Ecto neural progenitor cell (in vitro differentiated cells): Measurements from ENCODE around the gene LSM4.
"Not testable (repeated sequence)": the region's sequence is repeated elsewhere in the genome, so short reads cannot be mapped to it uniquely, and the experiment has no call there.

Experiments used
- DNase-seq: peaks from one replicate; pipeline ENCODE4 v3.0.0-alpha.2; 2018; ENCODE audit warnings: low spot score

Gene LSM4

GRCh38 chr19:18340990-18341868 lies 18.4 kb upstream of the LSM4 start:
- DNase-seq: peak; percentile 54

- peak; percentile 80 for DNase-seq
Measured at GRCh38 chr19:18340190-18340989, 17.5 kb upstream of the LSM4 start, which contains the start of gene PGPEP1. TSS of gene PGPEP1 (plus strand) at chr19:18340598. CDS start at chr19:18340682, 84 bp downstream.

- DNase-seq: no peak
Measured at GRCh38 chr19:18339723-18340122, 16.8 kb upstream of the LSM4 start.

- no peak for DNase-seq
Measured at GRCh38 chr19:18338541-18338940, 15.7 kb upstream of the LSM4 start.

GRCh38 chr19:18336121-18336520 lies 13.2 kb upstream of the LSM4 start:
- no peak for DNase-seq

- DNase-seq: no peak
Measured at GRCh38 chr19:18333680-18334079, 10.8 kb upstream of the LSM4 start.

GRCh38 chr19:18332917-18333530 lies 10.1 kb upstream of the LSM4 start:
- DNase-seq: no peak

GRCh38 chr19:18330868-18331267 lies 8.0 kb upstream of the LSM4 start:
- DNase-seq: no peak

- no peak for DNase-seq
Measured at GRCh38 chr19:18329035-18329376, 6.1 kb upstream of the LSM4 start.

GRCh38 chr19:18328340-18329034 lies 5.6 kb upstream of the LSM4 start:
- DNase-seq: peak; percentile 94

GRCh38 chr19:18326772-18327171 lies 3.9 kb upstream of the LSM4 start:
- no peak for DNase-seq

- DNase-seq: not testable (repeated sequence)
Measured at GRCh38 chr19:18324373-18324731, 1.5 kb upstream of the LSM4 start.

- DNase-seq: peak; percentile 70
Measured at GRCh38 chr19:18322318-18322758, 538 bp downstream of the LSM4 start.

- DNase-seq: no peak
Measured at GRCh38 chr19:18321734-18322102, 1.2 kb downstream of the LSM4 start.

- no peak for DNase-seq
Measured at GRCh38 chr19:18320865-18321733, 1.8 kb downstream of the LSM4 start.

- DNase-seq: no peak
Measured at GRCh38 chr19:18319591-18320135, 3.2 kb downstream of the LSM4 start.

- DNase-seq: no peak
Measured at GRCh38 chr19:18317961-18318800, 4.7 kb downstream of the LSM4 start.

- no peak for DNase-seq
Measured at GRCh38 chr19:18313398-18313797, 9.5 kb downstream of the LSM4 start.

GRCh38 chr19:18312092-18312534 lies 10.8 kb downstream of the LSM4 start:
- DNase-seq: no peak
